HG03175 (cell line): ENCODE measurements around the gene SOX21.

Experiments used
- ATAC-seq: cut with Tn5 transposase; IDR thresholded peaks from one replicate; pipeline ENCODE4 v1.9.1; 2021; ENCODE audit warnings: mild to moderate bottlenecking, moderate library complexity; ENCODE audit not compliant: unreplicated experiment

SOX21 gene

DNA sequence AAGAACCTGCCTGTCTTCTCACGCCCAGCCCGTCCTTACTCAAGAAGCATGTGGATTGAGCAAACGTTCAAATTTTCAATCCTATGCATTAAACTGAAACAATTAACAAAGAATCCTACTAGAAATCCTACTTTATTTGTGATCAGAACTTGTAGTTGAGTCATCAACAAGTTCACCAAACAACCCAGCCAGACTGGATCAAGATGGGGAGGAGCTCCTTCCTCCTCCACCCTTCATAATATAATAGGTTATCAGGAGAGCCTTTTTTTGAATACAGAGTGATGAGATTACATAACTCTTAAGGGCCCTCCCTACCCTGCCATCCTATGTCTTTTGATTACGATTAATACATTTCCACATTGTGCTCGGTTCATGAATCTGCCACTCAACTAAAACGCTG, 32.7 kb downstream of the SOX21 start:
- ATAC-seq = no peak

DNA sequence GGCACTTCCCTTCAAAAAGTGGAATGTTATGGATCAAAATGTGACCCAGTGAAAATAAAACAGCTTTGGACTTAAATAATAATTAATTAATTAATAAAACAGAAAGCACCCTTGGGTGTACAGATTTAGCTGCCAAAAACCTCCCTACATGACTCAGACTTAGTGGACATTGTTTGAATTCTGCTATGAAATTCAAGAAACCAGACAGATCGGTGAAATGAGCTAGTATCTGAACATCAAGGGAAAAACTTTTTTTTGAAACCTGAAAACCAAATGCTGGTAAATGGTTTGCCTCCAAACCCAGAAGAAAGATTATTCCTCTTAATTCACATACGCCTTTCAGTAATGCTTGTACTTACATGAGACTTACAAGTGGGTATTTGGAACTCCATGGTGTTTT, 33.5 kb downstream of the SOX21 start:
- no peak for ATAC-seq

DNA sequence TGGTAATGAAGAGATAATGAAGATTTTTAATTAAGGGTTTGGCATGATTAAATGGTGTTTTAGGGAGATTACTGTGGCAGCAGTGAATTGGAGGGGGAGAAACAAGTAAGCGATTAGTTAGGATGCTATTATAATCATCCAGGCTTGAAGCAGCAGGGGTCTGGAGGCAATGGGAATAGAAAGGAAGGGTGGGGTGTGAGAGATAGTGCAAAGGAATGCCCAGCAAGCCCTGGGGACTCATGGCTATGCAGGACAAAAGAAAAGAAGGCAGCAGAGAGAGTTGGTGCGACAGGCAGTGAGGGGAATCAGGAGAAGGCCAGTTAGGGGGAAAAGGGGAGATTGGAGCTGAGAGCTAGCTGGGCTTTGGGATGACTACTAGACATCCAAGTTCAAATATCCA, 34.5 kb downstream of the SOX21 start:
- ATAC-seq = no peak

DNA sequence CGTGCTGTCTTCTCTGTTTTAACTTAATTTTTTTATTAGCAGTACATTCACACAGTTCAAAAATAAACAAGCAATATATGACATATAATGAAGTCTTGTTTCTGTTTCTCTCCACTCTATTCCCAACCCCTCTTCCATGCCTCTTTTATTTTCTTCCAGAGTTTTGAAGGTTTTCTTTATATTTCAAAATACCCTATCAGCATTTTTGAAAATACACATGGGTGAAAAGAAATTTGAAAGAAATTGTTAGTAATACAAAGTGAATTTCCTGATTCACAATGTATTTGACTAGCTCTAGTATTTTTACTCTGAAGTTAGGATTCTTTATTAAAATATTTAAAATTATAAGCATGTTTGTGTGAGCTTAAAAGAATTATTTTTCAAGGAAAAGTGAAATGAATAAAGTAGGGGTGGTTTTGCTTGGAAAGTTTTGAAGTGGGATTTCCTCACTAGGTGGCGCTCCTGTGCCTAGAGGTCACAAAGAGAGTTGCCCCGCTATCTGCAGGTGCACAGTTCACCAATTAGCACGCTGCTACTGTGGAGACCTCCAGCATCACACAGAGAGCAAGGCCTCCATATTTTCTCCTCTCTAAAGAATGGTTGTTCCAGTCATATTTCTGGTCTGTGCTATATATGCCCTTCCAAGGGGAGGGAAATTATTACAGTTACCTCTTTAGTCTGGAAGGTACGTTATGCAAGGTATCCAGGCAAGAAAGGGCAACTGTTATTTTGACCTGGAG, 37.6 kb downstream of the SOX21 start:
- peak; percentile 84 for ATAC-seq

DNA sequence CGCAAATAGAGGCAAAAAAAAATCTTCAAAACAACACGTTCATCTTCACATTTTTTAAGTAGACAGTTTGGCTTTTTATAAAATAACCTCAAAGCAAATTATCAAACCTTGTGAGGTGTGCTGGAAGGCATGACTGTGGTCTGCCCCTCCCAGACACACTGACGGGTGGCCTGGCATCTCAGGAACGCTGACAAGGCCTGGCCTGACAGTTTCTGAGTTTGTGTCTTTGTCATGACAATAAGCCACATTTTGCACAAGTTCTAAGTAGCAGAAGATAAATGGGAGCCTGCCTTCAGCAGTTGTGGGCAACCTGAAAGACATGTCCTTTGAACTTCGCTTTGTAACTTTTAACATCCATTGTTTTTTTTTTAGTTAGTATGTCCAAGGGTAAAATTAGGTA, 38.5 kb downstream of the SOX21 start:
- no peak for ATAC-seq

DNA sequence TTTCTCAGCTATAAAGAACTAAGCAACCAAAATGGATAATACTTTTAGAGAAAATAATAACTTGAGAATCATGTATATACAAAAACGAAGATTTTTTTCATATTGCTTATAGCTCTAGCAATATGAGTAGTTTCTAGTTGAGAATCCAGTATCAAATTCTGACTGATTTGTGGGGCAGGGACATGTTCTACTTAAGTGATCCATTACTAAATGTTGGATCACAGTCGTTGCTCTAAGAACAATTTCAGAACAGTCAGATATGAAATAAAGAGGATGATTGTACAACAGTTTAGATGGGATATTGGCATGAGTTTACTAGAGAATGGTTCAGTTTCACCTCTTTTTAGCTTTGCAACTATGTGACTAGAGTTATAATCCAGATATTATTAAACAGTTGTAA, 39.9 kb downstream of the SOX21 start:
- ATAC-seq = no peak

DNA sequence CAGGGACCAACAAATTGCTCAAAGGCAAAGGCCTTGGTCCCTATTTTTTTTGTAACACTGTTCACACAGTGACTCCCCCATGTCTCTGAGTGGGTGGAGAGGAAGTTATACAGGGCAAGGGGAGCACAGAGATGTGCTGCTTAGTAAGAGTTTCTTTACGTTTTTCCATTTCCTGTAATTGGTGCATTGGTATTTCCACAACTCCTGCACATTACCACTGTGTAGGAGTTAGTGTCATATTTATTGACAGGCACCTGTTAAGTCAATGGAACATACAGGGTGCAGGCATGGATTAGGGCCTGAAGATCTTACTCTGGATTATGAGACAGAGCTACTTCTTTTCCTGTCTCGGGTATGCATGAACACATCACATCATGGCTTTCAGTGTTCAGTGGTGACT, 45.2 kb downstream of the SOX21 start:
- ATAC-seq = no peak

DNA sequence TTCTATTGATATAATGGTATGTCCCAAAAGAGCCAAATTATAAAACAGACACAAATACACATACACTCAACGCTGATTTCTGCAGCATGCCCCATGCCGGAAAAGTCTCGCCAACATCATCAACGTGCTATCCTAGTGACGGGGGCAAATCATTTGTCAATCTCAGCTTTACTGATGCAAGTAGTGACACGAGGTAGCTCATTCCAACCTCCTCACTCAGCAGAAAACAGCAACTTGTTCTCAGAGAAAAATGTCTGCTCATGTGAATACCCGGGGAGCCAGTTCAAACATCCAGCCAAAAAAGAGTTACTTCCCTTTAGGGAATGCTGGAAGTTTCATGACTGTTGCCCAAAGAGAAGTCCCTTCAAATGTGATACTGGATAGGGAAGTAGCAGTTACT, 46.3 kb downstream of the SOX21 start:
- ATAC-seq = no peak

DNA sequence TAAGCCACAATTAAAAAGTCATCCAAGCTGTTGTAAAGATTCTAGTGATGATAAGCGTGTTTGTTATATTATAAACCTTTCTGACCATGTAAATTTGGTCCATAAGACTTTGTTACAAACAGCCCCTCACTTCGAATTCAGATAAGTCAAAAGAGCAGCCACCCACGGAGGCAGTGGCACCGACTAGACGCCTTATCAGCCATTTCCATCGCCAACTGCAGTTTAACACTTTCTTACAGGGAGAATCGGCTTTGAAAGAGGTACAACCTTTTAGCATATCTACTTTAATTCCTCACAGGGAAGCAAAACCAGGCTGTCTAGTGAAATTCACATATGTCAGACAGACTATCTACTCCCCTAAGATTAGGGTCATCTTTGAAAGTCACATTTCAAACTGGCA, 47.5 kb downstream of the SOX21 start:
- ATAC-seq = no peak

DNA sequence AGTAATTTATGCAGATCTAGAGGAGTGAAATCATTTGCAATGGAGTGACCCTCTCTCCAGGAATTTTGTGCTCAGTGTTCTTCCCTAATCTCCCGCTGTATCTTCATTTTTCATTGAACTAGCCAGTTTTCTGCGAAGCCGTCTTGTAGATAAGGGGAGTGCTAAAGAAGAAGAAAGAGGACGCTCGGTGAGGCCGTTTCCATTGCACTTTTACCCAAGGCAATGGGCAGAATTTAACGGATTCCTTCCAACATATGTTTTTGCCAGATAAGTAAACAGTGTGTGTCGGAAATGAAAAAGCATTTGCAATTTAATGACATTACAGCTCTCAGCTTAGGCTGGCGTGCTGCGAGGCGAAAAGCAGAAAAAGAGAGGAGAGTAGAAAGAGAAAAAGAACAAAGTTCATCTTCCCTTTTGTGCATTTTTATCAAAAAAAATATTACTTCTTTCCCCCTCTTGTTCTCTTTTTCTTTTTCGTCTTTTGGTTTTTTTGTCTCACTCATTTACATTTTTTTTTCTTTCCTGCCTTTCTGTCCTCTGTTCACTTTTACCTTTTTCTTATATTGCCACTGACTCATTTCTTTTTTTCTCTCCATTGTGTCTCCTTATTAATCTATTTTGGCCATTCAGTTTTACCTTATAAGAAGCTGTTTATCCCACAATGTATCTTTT, 49.9 kb downstream of the SOX21 start:
- ATAC-seq = no peak

DNA sequence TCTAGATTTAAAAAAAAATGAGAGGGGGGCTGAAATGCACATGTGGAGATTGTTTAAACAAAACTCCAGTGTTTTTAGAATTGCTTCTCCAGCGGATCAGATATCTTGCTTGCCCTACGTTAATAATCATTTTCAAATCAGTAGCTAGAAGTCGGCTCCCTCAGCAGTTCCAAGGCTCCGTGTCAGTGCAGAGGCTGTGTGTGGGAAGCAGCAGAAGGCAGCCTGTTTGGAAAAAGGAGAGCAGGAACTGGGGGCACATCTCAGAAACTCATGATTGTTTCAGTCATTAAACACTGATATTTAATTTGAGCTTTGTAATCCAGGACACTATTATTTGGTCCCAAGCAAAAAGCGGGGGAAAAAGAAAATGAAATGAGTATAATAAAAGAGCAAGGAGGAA, 50.9 kb downstream of the SOX21 start:
- ATAC-seq = no peak

DNA sequence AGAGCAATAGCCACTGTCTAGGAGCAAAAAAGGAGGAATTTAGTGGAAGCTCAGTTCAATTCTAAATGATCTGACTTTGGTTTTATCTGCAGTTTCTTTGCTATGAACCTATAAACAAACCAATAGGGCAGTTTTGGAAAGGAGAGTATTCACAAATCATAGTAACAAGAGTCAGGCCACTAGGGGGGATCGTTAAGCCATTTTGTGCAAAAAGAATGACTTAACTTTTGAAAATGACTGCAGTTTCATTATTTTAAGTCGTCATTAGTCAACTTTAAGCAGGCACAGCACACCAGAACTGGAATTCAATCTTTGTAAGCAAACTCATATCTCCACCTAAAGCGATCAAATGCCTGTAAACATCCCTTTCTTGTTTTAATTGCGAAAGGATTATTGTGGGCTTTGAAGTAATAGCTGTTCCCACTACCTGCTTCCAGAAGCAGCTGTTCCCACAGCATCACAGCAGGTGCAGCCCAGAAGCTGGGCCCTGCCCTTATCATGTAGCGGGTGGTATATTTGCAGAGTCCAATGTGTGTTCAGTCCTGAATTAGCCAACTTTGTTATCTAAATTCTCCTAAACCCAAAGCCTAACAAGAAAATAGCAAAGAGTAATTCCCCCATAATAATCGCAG, 51.5 kb downstream of the SOX21 start:
- ATAC-seq = no peak
